Suppressor macrophage treated with lipopolysaccharide for 1 hour (primary cell): ENCODE data around the gene TMEM38A.

Experiments
- DNase-seq, 3 donors: peaks; one replicate each; pipeline ENCODE4 v3.0.0-alpha.2; 2020 to 2022

The TMEM38A gene

GRCh38 chr19:16660763-16661479 lies at the start of gene TMEM38A:
TMEM38A (plus strand) TSS chr19:16661139; CDS start chr19:16661218, 79 bp downstream.
- peak; percentile 24 to 72 (median 44) for DNase-seq

DNA sequence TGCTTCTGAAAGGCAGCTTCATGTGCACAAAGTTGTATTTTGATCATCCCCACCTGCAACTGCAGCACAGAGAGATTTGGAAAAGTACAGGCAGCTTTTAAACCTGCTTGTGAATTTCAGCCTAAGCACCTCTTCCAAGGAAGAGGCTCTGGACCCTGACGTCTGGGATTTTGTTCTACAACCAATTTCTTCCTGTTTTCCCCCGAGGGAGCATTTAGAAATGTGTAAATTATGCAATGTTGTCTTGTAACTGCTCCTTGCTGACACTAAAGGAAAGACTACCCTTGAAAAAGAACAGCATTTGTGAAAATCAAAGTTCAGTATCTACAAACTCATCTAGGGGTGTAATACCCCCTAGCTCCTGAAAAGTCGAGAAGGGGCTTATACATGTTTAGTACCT lies 48.3 kb upstream of the TMEM38A start:
- peak; percentile 19 to 43 (median 34) for DNase-seq

DNA sequence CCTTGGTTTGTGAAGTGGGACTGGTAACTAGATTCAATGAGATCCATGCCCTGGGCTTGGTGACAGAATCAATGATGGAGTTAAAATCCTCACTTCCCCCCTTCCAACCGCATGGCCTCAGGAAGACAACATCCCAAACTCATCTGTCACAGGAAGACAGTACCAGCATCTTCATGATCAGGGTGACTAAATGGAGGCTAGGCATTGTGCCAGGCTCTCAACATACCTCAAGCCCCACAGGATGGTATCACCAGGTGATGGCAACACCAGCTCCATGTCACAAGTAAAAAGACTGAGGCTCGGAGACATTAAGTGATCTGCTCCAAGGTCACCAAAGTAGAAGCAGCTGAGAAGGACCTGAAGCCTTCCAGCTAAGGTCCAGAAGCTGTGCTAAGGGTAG lies 47.1 kb upstream of the TMEM38A start:
- no peak for DNase-seq

DNA sequence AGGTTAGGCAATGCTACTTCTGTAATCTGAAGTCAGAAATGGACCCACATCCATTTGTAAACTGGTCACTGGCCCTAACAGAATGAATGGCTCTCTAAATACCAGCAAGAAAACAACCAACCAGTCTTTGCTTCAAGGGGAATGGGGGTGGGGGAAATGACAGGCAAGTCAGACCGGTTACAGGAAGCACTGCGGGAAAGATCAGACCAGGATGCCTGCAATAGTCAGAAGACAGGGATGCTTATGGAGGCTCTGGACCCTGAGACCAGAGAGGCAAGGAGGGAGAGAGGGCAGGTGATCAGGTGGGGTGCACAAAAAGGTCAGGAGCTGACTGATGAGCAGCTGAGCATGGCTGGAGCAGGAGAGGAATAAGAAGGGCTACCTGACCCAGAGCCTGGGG lies 46.0 kb upstream of the TMEM38A start:
- DNase-seq: no peak

GRCh38 chr19:16615808-16616207 lies 45.1 kb upstream of the TMEM38A start:
- DNase-seq: no peak

DNA sequence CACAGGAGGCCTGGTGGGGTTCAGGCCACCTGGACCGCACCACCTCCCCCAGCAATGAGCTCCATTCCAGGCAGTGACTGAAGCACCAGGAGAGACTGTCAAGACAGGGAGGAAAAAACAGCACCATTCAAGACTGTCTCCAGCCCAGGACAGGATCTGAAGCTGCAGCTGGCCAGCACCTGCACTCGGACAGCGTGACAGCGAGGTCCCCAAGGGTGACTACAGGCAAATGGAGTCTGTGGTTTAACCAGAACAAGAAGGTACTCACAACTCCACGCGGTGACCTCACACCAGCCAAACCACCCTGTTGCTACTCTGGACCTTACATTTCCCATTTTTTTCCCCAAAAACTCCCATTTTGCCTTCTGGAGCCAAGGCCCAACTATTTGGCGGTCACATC lies 42.7 kb upstream of the TMEM38A start:
- no peak for DNase-seq

DNA sequence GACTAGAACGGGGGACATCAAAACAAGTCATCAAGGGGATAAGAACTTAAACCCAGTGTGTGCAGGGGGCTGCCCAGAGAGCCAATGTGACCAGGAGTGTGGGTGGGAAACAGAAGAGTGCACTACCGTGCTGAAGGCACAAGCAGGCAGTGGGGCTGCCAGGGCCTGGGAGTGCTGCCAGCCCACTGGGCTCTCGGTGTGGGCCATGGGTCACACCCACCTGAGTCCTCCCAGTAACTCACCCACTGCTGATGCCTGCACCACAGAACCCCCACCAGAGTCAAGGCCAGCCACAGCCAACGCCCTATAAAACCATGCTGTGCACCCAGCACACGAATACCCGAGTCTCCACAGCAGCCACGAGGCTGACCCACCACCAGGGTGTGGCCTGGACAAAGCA lies 41.5 kb upstream of the TMEM38A start:
- DNase-seq: no peak

DNA sequence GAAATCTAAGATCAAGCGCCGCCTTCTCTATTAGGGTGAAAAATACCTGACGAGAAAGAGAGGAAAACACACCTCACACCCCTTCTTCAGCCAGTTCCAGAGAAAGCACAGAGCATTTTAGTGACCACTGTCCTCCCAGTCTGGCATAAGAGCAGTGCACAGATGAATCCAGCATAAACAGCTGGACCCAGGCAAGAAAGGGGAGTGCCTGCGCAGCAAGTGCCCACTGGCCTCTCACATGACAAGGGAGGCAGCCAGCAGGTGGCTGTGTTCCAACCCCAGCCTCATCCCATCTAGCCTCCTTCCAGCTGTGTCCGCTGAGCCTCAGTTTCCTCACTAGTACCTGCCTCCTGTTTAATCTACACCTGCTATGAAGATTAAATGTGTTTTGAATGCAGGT lies 40.9 kb upstream of the TMEM38A start:
- DNase-seq: no peak

GRCh38 chr19:16620584-16620983 lies 40.4 kb upstream of the TMEM38A start:
- DNase-seq: no peak

DNA sequence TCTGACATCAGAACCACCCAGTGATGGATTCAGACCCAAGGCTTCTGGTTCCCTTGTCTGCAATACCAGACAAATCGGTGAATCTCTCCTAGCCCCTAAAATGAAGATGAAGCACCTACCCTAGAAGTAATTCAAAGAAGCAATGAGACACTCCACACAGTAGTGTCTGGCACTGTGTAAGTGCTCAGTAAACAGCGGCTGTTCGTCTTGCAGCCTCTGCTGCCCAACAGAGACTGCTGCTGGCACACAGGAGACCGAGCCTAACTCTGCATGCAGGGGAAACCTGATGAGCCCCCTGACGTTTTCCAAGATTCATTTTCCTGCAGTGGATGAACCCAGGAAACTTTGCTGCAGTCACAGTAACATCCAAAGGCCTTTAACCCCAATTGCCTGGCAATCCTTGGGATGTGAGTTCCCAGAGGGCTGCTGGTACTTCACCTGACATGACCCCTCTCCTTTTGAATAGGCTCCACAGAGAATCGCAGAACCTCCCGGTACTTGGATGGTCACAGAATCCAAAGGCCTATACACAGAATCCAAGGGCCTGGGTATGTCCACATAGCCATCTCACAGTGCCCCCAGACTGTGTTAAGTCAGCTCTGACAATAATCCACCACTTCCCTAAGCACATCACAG lies 39.7 kb upstream of the TMEM38A start:
- no peak for DNase-seq

GRCh38 chr19:16623066-16623465 lies 37.9 kb upstream of the TMEM38A start:
- DNase-seq: no peak

DNA sequence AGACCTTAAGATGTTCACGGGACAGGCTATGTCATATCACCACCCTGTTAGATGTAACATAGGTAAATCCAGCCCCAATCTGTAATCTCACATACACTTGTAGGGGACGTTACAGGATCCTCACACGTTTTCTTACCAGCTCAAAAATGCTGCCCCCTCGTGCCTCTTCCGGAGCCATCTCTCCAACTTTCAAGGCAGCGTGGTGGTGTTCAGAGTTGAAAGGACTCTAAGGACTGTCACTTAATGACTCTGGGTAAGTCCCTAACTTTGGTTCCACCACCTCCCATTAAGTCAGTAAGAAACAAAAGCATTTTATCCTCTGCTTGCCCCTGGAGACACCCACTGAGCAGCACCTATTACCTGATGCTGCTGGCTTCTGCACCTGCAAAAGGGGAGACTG lies 37.4 kb upstream of the TMEM38A start:
- no peak for DNase-seq

DNA sequence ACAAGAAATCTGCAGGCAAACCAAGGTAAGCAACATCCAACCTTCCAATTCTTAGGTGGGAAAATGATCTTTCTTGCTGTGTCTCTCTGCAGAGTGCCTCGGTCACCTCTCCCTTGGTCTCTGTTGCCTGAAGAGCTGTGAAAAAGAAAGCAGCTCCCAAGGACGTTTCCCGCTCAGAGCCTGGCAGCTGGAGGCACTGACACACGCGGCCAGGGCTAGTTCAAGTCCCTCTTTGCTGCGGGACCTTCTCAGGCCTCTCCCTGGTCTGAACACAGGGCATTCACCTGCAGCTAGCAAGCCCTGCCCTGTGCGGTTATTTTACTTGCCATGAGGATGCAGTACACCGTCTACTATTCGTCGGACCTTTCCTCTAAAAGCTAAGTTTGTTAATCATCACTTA lies 36.7 kb upstream of the TMEM38A start:
- no peak for DNase-seq

DNA sequence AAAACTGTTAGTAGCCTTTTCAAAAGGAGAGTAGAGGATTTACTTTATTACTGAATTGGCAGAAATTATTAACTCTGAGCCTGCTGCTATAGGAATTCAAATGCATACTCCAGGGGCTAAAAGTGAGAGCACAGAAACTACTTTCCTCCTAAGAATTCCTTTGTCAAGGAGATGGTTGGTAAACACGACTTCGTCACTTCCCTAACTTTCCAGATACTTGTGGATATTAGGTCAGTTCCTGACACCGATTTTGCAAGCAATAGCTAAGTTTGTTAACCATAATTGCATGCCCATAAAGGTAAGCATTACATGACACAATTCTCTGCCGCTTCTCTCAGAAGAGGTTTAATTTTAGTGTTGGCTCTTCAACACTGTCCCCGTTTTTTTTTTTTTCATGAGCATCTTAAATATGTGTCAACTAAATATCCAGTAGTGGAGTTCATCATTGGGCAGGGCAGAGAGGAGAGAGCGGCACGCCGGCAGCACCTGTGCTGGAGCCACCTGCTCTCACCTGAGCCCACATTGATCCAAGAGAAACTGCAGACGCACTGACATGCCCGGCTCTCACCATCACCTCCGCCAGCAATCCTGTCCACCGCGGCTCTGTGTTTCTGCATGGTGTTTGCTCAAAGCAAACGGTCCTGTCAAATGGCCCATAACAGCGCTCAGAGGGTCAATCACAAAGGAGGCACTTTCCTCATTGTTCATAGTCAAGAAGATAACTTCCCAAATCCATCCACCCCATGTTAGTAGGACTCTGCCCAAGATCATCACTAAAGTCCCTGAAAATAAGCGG lies 35.6 kb upstream of the TMEM38A start:
- DNase-seq: no peak

DNA sequence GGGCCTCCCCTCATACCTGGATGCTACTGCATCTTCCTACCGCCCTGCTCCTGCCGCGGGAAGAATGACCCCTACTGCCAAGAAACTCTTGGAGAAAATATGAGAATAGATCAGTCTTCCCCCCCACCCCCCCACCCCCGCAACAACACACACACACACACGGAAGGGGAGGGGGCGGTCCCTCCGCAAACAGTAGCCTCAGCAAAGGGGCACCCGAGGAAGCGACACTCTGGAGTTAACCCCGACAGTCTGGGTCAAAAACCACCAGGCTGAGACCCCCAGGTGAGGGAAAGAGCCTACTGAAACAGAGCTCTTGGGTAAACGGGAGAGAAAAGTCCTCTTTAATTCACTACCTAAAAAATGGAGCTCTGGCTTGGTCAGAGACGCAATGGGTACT lies 34.1 kb upstream of the TMEM38A start:
- peak in 1 of 3 donors; percentile 37 for DNase-seq

DNA sequence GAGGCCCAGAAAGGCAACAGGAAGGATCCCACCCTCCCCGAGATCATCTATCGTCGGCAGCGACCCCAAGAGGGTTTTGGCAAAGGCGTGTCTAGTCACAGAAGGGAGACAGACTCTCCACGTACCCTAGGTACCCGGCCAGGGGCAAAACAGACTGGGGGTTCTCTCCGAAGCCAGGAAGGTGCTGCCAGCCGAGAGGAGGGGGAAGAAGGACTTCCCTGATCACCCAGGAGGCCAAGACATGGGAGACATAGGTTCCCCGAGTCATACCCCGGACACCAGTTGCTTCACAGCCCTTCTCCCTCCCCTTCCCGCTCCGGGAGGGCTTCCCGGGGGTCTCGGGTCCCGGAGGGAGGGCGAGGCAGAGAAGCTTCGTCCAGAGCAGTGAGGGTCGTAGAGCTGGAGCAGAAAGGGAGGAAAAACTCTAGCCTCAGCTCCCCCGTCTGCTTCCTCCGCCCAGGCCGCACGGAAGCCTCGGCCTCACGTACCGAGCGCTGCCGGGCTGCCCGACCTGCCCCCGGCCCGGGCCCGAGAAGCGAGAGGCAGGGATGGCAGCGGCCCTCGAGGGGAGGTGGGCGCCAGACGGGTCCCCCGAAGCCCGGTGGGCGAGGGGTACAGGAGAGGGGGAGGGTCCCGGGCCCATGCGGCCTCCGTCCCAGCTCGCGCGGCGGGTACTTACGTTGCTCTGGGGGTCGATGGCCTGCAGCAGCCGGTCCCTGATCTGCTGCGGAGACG lies 33.6 kb upstream of the TMEM38A start:
- peak; percentile 22 to 36 (median 32) for DNase-seq

DNA sequence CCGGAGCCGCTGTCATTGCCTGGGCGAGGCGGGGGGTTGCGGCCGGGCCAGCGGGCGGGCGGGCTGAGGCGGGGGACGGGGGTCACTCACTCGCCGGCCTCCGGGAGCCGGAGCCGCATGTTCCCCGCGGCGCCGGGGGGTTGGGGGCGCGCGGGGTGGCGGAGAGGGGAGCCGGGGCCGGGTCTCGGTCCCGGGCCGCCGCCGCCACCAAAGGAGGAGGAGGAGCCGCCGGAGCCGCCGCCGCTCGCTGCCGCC lies 33.1 kb upstream of the TMEM38A start:
- DNase-seq: no peak

DNA sequence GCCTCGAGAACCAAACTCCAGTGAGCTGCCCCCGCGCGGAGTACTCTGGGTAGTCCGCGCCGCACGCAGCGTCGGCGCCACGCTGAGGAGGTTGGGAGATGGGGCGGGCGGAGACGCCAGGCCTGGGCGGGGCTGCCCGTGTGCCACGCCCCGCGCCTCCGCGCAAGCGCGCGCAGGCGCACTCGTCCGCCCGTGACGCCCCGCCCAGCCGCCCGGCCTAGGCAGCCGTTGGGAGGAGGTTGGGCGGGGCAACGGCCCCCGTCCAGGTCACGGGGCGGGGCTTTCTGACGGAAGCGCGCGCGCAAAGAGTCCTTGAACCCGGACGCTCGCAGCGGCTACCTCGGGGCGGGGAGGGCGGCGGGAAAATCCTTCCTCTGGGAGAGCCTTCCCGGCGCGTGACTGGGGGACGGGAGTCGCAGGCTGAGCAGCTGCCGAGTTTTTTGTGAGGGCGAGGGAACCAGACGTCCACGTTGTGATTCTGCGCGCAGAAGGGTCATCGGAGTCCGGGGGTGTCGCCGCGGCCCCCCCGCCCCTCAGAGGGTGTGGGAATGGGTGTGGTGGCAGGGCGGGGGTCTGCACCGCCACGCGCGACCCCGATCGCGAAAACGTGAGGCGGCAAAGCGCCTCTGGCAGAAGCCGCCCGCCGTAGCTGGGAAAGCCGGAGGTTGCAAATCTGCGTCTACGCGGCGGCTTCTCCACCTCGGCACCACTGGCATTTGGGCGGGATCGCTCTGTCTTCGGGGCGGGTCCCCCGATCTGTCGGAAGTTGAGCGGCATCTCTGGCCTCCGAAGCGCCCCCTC lies 32.6 kb upstream of the TMEM38A start, which contains the start of gene MED26:
TSS of gene MED26 (minus strand) at position 22 of the 801 bp plus-strand sequence. CDS start 261 bp downstream, outside the sequence.
- peak; percentile 97 to 99 (median 99) for DNase-seq

DNA sequence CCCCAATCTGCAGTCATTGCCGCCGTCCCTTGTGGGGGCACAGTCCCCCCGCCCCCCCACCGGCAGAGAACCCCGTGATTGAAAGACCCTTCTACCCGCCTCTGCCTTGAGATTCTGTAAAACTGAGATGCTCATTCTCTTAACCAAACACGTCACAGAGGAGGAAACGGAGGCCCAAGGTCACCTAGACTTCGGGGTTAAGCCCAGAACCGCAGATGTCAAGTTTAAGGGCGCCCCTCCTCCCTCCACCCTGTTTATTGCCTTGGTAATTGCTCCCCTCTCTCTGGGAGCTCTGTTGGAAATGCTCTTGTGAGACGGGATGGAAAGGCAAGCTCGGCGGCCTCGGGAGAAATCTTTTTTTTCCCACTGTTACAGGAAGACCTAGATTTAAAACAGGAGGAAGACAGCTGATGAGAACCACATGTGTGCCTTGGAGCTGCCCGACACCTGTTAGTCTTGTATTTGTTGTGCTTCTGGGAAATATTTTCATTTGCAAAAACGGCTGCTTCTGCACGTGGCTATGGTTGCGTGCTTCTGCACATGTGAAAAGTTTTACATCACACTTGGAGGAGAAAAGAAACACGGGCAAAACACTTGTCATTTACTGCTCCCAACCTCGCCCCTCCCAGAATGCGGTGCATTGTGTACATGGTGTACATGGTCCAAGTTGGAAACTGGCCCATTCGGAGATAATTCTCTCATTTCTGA lies 31.8 kb upstream of the TMEM38A start:
- DNase-seq: no peak

DNA sequence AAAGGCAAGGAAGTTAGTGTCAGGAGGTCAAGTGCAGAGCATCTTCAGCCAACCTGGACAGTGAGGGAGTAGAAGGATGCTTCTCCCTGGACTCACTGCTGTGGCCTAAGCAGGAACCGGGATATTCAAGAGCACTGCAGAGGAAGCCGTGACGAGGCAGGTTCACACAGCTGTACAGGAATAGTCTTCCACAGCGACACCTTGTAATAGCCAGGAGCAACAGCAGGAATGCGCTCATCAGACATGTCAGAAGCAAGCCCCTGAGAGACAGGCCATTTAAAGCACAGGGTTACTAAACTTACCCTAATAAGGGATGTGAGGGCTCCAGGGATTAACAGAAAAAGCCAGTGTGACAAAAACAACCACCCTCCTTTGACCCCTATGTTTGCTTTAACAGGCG lies 29.5 kb upstream of the TMEM38A start:
- no peak for DNase-seq

- no peak for DNase-seq
These were observed 23.4 kb upstream of the TMEM38A start for GRCh38 chr19:16637535-16637934.

DNA sequence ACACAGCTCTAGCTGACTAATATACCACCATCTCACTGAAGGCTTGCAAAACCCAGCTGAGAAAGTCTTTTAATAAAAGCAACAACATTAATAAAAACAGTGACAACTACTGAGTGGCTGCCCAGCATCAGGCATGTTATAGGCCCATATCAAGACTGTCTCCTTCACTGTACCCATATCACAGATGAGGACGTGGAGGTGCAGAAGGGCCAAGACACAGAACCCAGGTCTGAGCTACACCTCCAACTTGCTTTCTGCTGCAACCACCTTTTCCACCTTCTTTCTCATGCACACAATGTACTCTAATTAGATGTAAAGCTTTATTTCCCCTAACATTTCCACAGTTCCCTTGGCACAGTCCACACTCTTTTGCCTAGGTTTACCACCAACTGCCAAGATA lies 22.3 kb upstream of the TMEM38A start:
- no peak for DNase-seq
